Fibroblast of lung (primary cell): ENCODE data around the gene ERGIC1. TPM values are rescaled to one million over a fixed set of nuclear protein-coding genes. Genes with fewer than 3 reads are reported as not detected.
"Not testable (repeated sequence)": the region's sequence is repeated elsewhere in the genome, so short reads cannot be mapped to it uniquely, and the experiment has no call there.

Experiments
- DNase-seq, 2 donors: peaks; one replicate each; pipeline versions ENCODE4 v3.0.0 to v3.0.0-alpha.2; 2010; ENCODE audit warnings: low read depth in 2 of 2
- H2AFZ ChIP-seq: 2 replicates; pipeline ENCODE4 v1.5.1; 2012; ENCODE audit warnings: low read length, control low read depth, inconsistent platforms
- H3K27ac ChIP-seq: 2 replicates; pipeline ENCODE4 v1.5.1; 2011; ENCODE audit warnings: low read length, control low read depth; ENCODE audit not compliant: insufficient read depth
- H3K27me3 ChIP-seq: 2 replicates; pipeline ENCODE4 v1.5.1; 2011; ENCODE audit warnings: mild to moderate bottlenecking, low read length; ENCODE audit not compliant: control insufficient read depth, insufficient read depth
- H3K36me3 ChIP-seq: 2 replicates; pipeline ENCODE4 v1.5.1; 2011; ENCODE audit warnings: low read length; ENCODE audit not compliant: control insufficient read depth, insufficient read depth
- H3K4me1 ChIP-seq: 2 replicates; pipeline ENCODE4 v1.5.1; 2011; ENCODE audit warnings: low read length; ENCODE audit not compliant: control insufficient read depth, insufficient read depth; ENCODE audit errors: extremely low read depth
- H3K4me2 ChIP-seq: 2 replicates; pipeline ENCODE4 v1.5.1; 2011; ENCODE audit warnings: low read length, control low read depth; ENCODE audit not compliant: insufficient read depth; ENCODE audit errors: extremely low read depth
- H3K4me3 ChIP-seq, 4 experiments: fragments of 200-600 bp in 1 of 4; sonication (generic) in 1 of 4; replicated peaks in 1 of 4; 2 replicates each; pipeline ENCODE4 v1.5.1; 2011 to 2016; ENCODE audit warnings: low read length in 4 of 4, low read depth in 3 of 4, mild to moderate bottlenecking in 3 of 4, control low read depth in 2 of 4, inconsistent platforms in 1 of 4, mixed read lengths in 1 of 4; ENCODE audit not compliant: insufficient read depth in 1 of 4; ENCODE audit errors: control extremely low read depth in 1 of 4
- H3K79me2 ChIP-seq: 2 replicates; pipeline ENCODE4 v1.5.1; 2012; ENCODE audit warnings: mild to moderate bottlenecking, low read length, inconsistent platforms; ENCODE audit not compliant: control insufficient read depth, insufficient read depth
- H3K9ac ChIP-seq: 2 replicates; pipeline ENCODE4 v1.5.1; 2011; ENCODE audit warnings: mild to moderate bottlenecking, low read length, control low read depth; ENCODE audit not compliant: insufficient read depth
- H3K9me3 ChIP-seq: 2 replicates; pipeline ENCODE4 v1.5.1; 2012; ENCODE audit warnings: low read depth, low read length; ENCODE audit not compliant: control insufficient read depth, insufficient read depth
- H4K20me1 ChIP-seq: 2 replicates; pipeline ENCODE4 v1.5.1; 2011; ENCODE audit warnings: low read length; ENCODE audit not compliant: control insufficient read depth, insufficient read depth; ENCODE audit errors: extremely low read depth
- CTCF ChIP-seq, 2 donors: IDR thresholded peaks in 1 of 2; conservative IDR thresholded peaks in 1 of 2; 1 replicate in 1 of 2; 2 replicates in 1 of 2; pipeline ENCODE4 v1.5.1; 2011 to 2012; ENCODE audit warnings: low read length in 2 of 2, control low read depth in 1 of 2, inconsistent platforms in 1 of 2, low read depth in 1 of 2, mild to moderate bottlenecking in 1 of 2
- EZH2 ChIP-seq: IDR thresholded peaks from 2 replicates; pipeline ENCODE4 v1.5.1; 2012; ENCODE audit warnings: low read length, control low read depth, mild to moderate bottlenecking; ENCODE audit errors: missing control alignments
- polyA plus RNA-seq, 2 donors: library from polyadenylated mRNA; depleted of rRNA in 1 of 2; stranded (reverse) in 1 of 2; unstranded in 1 of 2; fragments of >200 nt; gene quantifications; 2 replicates each; pipeline ENCODE4 v1.2.1, GENCODE V29; 2011 to 2012; ENCODE audit warnings: missing spikeins in 1 of 2
- total RNA-seq: library from RNA; depleted of rRNA; stranded (reverse); fragments of >200 nt; gene quantifications from 2 replicates; pipeline ENCODE4 v1.2.1, GENCODE V29; 2014

Gene ERGIC1
- total and polyA plus RNA-seq, 2 donors (not counting 1 experiment from before 2014, with no cell fraction given): 113 to 171 TPM

GRCh38 chr5:172848419-172848818 lies 14.4 kb downstream of the ERGIC1 start:
- Histone ChIP-seq H3K79me2 (peaks cover 82% of the 10 kb centered on the region), H3K4me1 (peaks cover 8% of the 10 kb centered on the region), H3K9me3 (no peaks in the 10 kb centered on the region), H3K4me2 (no peak overlapping the region), H2AFZ (no peak overlapping the region), H3K27me3 (no peaks in the 10 kb centered on the region), H3K36me3 (no peaks in the 10 kb centered on the region), H4K20me1 (no peaks in the 10 kb centered on the region), H3K9ac (no peak overlapping the region), H3K4me3 (no peak overlapping the region), H3K27ac (no peak overlapping the region)
- TF ChIP-seq EZH2 (no peak), CTCF (conservative IDR thresholded peaks at IDR 0.05 in 1 of 2, IDR thresholded peaks at IDR 0.05 in 1 of 2; ENCODE audit: low read depth in 1 of 2, low read length in 2 of 2) (no peak)
- DNase-seq: no peak

- Histone ChIP-seq H4K20me1 (no peaks in the 10 kb centered on the region), H3K9ac (no peak overlapping the region), H3K4me3 (no peak overlapping the region)
Observed at GRCh38 chr5:172849606-172850453, 15.8 kb downstream of the ERGIC1 start.

GRCh38 chr5:172850454-172850797 lies 16.4 kb downstream of the ERGIC1 start:
- H3K79me2 ChIP-seq: peaks cover 78% of the 10 kb centered on the region
- no peak overlapping the region for H2AFZ ChIP-seq
- H3K4me3 ChIP-seq: no peak overlapping the region
- no peak overlapping the region for H3K27ac ChIP-seq
- H3K27me3 ChIP-seq: no peaks in the 10 kb centered on the region
- TF ChIP-seq CTCF (conservative IDR thresholded peaks at IDR 0.05 in 1 of 2, IDR thresholded peaks at IDR 0.05 in 1 of 2; ENCODE audit: low read depth in 1 of 2, low read length in 2 of 2) (no peak), EZH2 (no peak)
- peaks cover 2% of the 10 kb centered on the region for H3K36me3 ChIP-seq
- no peaks in the 10 kb centered on the region for H3K9me3 ChIP-seq
- H4K20me1 ChIP-seq: no peaks in the 10 kb centered on the region
- H3K4me2 ChIP-seq: no peak overlapping the region
- no peak overlapping the region for H3K9ac ChIP-seq
- peaks cover 23% of the 10 kb centered on the region for H3K4me1 ChIP-seq
- no peak for DNase-seq

More at GRCh38 chr5:172849606-172850453, 15.8 kb downstream of the ERGIC1 start:
- Histone ChIP-seq H3K27me3 (no peaks in the 10 kb centered on the region), H3K27ac (no peak overlapping the region), H3K36me3 (no peaks in the 10 kb centered on the region), H3K9me3 (no peaks in the 10 kb centered on the region), H3K4me2 (no peak overlapping the region), H3K4me1 (peaks cover 17% of the 10 kb centered on the region), H2AFZ (no peak overlapping the region), H3K79me2 (peaks cover 77% of the 10 kb centered on the region)
- TF ChIP-seq EZH2 (no peak), CTCF (conservative IDR thresholded peaks at IDR 0.05 in 1 of 2, IDR thresholded peaks at IDR 0.05 in 1 of 2; ENCODE audit: low read depth in 1 of 2, low read length in 2 of 2) (no peak)
- DNase-seq: peak in 1 of 2 donors; percentile 23

- H3K27ac ChIP-seq, H3K27me3 ChIP-seq, H3K4me3 ChIP-seq, H3K9me3 ChIP-seq, H2AFZ ChIP-seq, H3K4me2 ChIP-seq, H4K20me1 ChIP-seq, H3K9ac ChIP-seq, DNase-seq, H3K36me3 ChIP-seq: not testable (repeated sequence)
- H3K4me1 ChIP-seq: peaks cover 30% of the 10 kb centered on the region
- peaks cover 79% of the 10 kb centered on the region for H3K79me2 ChIP-seq
Observed at GRCh38 chr5:172851254-172851653, 17.2 kb downstream of the ERGIC1 start.
